HG02884 (cell line): ENCODE data around the gene TOP3A.
"Not testable (repeated sequence)": the region's sequence is repeated elsewhere in the genome, so short reads cannot be mapped to it uniquely, and the experiment has no call there.

Experiments used
- ATAC-seq: cut with Tn5 transposase; IDR thresholded peaks from one replicate; pipeline ENCODE4 v1.9.1; 2021; ENCODE audit warnings: mild to moderate bottlenecking, moderate library complexity; ENCODE audit not compliant: unreplicated experiment

The TOP3A gene

GRCh38 chr17:18324140-18325050, 9.6 kb upstream of the TOP3A start:
- ATAC-seq, result no peak

- ATAC-seq, result no peak
Observed at GRCh38 chr17:18323507-18324139, 8.8 kb upstream of the TOP3A start.

- ATAC-seq, result no peak
Observed at GRCh38 chr17:18323007-18323406, 8.2 kb upstream of the TOP3A start.

- ATAC-seq, result no peak
Observed at GRCh38 chr17:18322522-18322921, 7.7 kb upstream of the TOP3A start.

GRCh38 chr17:18321309-18321708, 6.5 kb upstream of the TOP3A start:
- ATAC-seq, result no peak

- no peak for ATAC-seq
Observed at GRCh38 chr17:18320301-18320700, 5.5 kb upstream of the TOP3A start.

- no peak for ATAC-seq
Observed at GRCh38 chr17:18319604-18320256, 4.9 kb upstream of the TOP3A start.

- ATAC-seq, result no peak
Observed at GRCh38 chr17:18318771-18319450, 4.1 kb upstream of the TOP3A start.

GRCh38 chr17:18318117-18318516, 3.3 kb upstream of the TOP3A start:
- ATAC-seq, result no peak

- ATAC-seq, result no peak
Observed at GRCh38 chr17:18315961-18316360, 1.2 kb upstream of the TOP3A start.

GRCh38 chr17:18315562-18315922, 748 bp upstream of the TOP3A start:
- ATAC-seq, result no peak

GRCh38 chr17:18314059-18314730, 599 bp downstream of the TOP3A start:
- no peak for ATAC-seq

- no peak for ATAC-seq
Observed at GRCh38 chr17:18309202-18309601, 5.6 kb downstream of the TOP3A start.

GRCh38 chr17:18303206-18303605, 11.6 kb downstream of the TOP3A start:
- not testable (repeated sequence) for ATAC-seq

- no peak for ATAC-seq
Observed at GRCh38 chr17:18300725-18301480, 13.9 kb downstream of the TOP3A start.

GRCh38 chr17:18298061-18298460, 16.7 kb downstream of the TOP3A start:
- not testable (repeated sequence) for ATAC-seq

GRCh38 chr17:18291718-18292540, 22.9 kb downstream of the TOP3A start:
- ATAC-seq, result no peak

- no peak for ATAC-seq
Observed at GRCh38 chr17:18285296-18285695, 29.5 kb downstream of the TOP3A start.

- no peak for ATAC-seq
Observed at GRCh38 chr17:18281788-18282187, 33.0 kb downstream of the TOP3A start.
